Body of pancreas (tissue), 4 donors: ENCODE measurements around the gene C1GALT1. TPM values are rescaled to one million over a fixed set of nuclear protein-coding genes. Genes with fewer than 3 reads are reported as not detected.

Source experiments
- ATAC-seq: fragments of 150-250 bp; one replicate; pipeline ENCODE4 v1.9.1; 2016
- DNase-seq, 4 donors: peaks; one replicate each; pipeline ENCODE4 v3.0.0-alpha.2; 2019
- H3K27ac ChIP-seq, 4 donors: fragments of 200-600 bp; sonication (generic); 1 replicate in 3 of 4; 2 replicates in 1 of 4; pipeline versions ENCODE4 v1.5.1 to v1.6.1; 2016 to 2019; ENCODE audit warnings: mild to moderate bottlenecking in 1 of 4, mixed read lengths in 1 of 4, moderate library complexity in 1 of 4
- H3K27me3 ChIP-seq, 2 donors: fragments of 200-600 bp; sonication (generic); one replicate each; pipeline ENCODE4 v1.6.0; 2016; ENCODE audit warnings: mild to moderate bottlenecking in 1 of 2
- H3K36me3 ChIP-seq, 2 donors: fragments of 200-600 bp; sonication (generic); replicated peaks in 1 of 2; 2 replicates each; pipeline ENCODE4 v1.5.1; 2016; ENCODE audit warnings: low read depth in 2 of 2; ENCODE audit not compliant: insufficient read depth in 1 of 2
- H3K4me1 ChIP-seq: fragments of 200-600 bp; sonication (generic); one replicate; pipeline ENCODE4 v1.6.0; 2016
- H3K4me3 ChIP-seq, 2 donors: fragments of 200-600 bp; sonication (generic); 1 replicate in 1 of 2; 2 replicates in 1 of 2; pipeline ENCODE4 v1.5.1; 2016 to 2019
- H3K9me3 ChIP-seq, 3 donors: fragments of 200-600 bp; sonication (generic); 1 replicate in 2 of 3; 2 replicates in 1 of 3; pipeline ENCODE4 v1.5.1; 2016
- CTCF ChIP-seq, 7 experiments: fragments of 450-650 bp in 4 of 7; fragments of 200-600 bp in 3 of 7; sonication (generic) in 3 of 7; IDR thresholded peaks; one replicate each; pipeline ENCODE4 v1.5.1; 2016 to 2019; ENCODE audit warnings: antibody characterized with exemption in 7 of 7
- POLR2A ChIP-seq, 3 donors: fragments of 450-650 bp; IDR thresholded peaks; one replicate each; pipeline ENCODE4 v1.6.1; 2016; ENCODE audit warnings: antibody characterized with exemption in 3 of 3, mild to moderate bottlenecking in 2 of 3
- WGBS, 2 donors: methylation state at CpG; one replicate each; pipeline ENCODE4 v1.1.5; 2017; 5-methylcytosine and 5-hydroxymethylcytosine counted together
- intact Hi-C: fragments of 100-400 bp; cut with DNase I; formaldehyde crosslinking; loops from one replicate; pipeline ENCODE4 v1.15.1; 2023
- total RNA-seq, 2 donors: library from RNA; depleted of rRNA; stranded (reverse); fragments of >200 nt; gene quantifications; one replicate each; pipeline ENCODE4 v1.1.0, GENCODE V29; 2016

C1GALT1 gene
- total RNA-seq, 2 donors from 2014 or later = 9.1 to 13.8 TPM

- Histone ChIP-seq H3K4me1 (peaks cover 26% of the 10 kb centered on the region), H3K4me3 (no peak overlapping the region), H3K36me3 (no peaks in the 10 kb centered on the region), H3K27me3 (no peaks in the 10 kb centered on the region), H3K27ac (peak overlapping the region in 3 of 4 donors; percentile 20 to 66 (median 25)), H3K9me3 (no peaks in the 10 kb centered on the region)
- 35 to 40% methylated on average over 4 of the region's 4 CpGs for WGBS, 2 donors
- peak in 1 of 4 donors; percentile 26 for DNase-seq
- TF ChIP-seq CTCF (IDR thresholded peaks at IDR 0.05) (no peak), POLR2A (IDR thresholded peaks at IDR 0.05) (no peak)
- intact Hi-C loops = no loop called here
- ATAC-seq = peak; percentile 40
Measured at GRCh38 chr7:7176406-7177043, 5.8 kb upstream of the C1GALT1 start.

GRCh38 chr7:7177044-7177517 lies 5.3 kb upstream of the C1GALT1 start:
- WGBS, 2 donors = 50 to 54% methylated on average over 1 of the region's 1 CpG
- H3K36me3 ChIP-seq = no peaks in the 10 kb centered on the region
- peak overlapping the region in 3 of 4 donors; percentile 20 to 66 (median 25) for H3K27ac ChIP-seq
- TF ChIP-seq POLR2A (IDR thresholded peaks at IDR 0.05) = no peak
- TF ChIP-seq CTCF (IDR thresholded peaks at IDR 0.05) = no peak
- no peaks in the 10 kb centered on the region for H3K9me3 ChIP-seq
- peaks cover 26% of the 10 kb centered on the region for H3K4me1 ChIP-seq
- H3K27me3 ChIP-seq = no peaks in the 10 kb centered on the region
- H3K4me3 ChIP-seq = no peak overlapping the region
- intact Hi-C loops = no loop called here
- ATAC-seq (peak; percentile 72), DNase-seq (no peak)

- DNase-seq (no peak), ATAC-seq (no peak)
- TF ChIP-seq CTCF (IDR thresholded peaks at IDR 0.05) = no peak
- TF ChIP-seq POLR2A (IDR thresholded peaks at IDR 0.05) = no peak
- 92% methylated on average over 2 of the region's 2 CpGs for WGBS, 2 donors
- no peaks in the 10 kb centered on the region for H3K9me3 ChIP-seq
- H3K4me1 ChIP-seq = peaks cover 26% of the 10 kb centered on the region
- intact Hi-C loops = no loop called here
- H3K36me3 ChIP-seq = no peaks in the 10 kb centered on the region
- H3K27ac ChIP-seq = no peak overlapping the region
- no peak overlapping the region for H3K4me3 ChIP-seq
- no peaks in the 10 kb centered on the region for H3K27me3 ChIP-seq
Measured at GRCh38 chr7:7178081-7178480, 4.3 kb upstream of the C1GALT1 start.

- no peak overlapping the region for H3K27ac ChIP-seq
- no peak for DNase-seq
- H3K4me1 ChIP-seq = peaks cover 31% of the 10 kb centered on the region
- no peaks in the 10 kb centered on the region for H3K27me3 ChIP-seq
- peaks cover 0 to 2% (median 0%) of the 10 kb centered on the region in 3 donors for H3K9me3 ChIP-seq
- no peaks in the 10 kb centered on the region for H3K36me3 ChIP-seq
- TF ChIP-seq CTCF (IDR thresholded peaks at IDR 0.05) (no peak), POLR2A (IDR thresholded peaks at IDR 0.05) (no peak)
- 73 to 77% methylated on average over 1 of the region's 1 CpG for WGBS, 2 donors
- intact Hi-C loops = no loop called here
- ATAC-seq = no peak
- H3K4me3 ChIP-seq = no peak overlapping the region
Measured at GRCh38 chr7:7178906-7179305, 3.4 kb upstream of the C1GALT1 start.
